ENCODE data around the gene AMZ2. TPM values are rescaled to one million over a fixed set of nuclear protein-coding genes. Genes with fewer than 3 reads are reported as not detected.
A peak's percentile ranks its signal among the peaks of the same experiment; 100 is the strongest.
"Not testable (repeated sequence)": the region's sequence is repeated elsewhere in the genome, so short reads cannot be mapped to it uniquely, and the experiment has no call there.

The AMZ2 gene
- total RNA-seq, 6 experiments from 2014 or later: 108 to 127 (median 123) TPM

DNA sequence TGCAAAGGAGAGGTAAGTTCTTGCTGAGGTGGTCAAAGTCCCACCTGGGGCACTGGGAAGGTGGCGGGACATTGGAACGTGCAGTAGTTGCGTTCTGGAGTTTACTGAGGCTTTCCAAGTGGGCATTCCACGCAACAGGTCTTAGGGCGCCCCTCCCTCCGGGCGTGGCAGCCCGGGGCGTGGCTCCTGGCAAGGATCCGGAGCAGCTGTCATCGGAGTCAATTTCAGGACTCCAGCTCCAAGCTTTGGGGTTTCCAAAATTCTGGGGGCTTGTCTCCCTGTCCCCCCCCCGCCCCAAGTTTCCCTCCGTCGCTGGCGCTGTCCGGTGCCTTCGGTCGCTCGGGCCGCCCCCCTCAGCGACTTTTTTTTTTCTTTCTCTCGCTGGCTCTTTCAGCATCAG is 43.1 kb upstream of the AMZ2 start:
- no peak overlapping the region for H3K27ac Mint-ChIP-seq
- peak overlapping the region; percentile 87 for H3K4me3 Mint-ChIP-seq
- DNase-seq: no peak
- H3K4me1 Mint-ChIP-seq (ENCODE audit: low read depth): peaks cover 21% of the 10 kb centered on the region
- peaks cover 13% of the 10 kb centered on the region for H3K27me3 Mint-ChIP-seq (ENCODE audit: insufficient read depth)
- TF ChIP-seq, protein P1, sequence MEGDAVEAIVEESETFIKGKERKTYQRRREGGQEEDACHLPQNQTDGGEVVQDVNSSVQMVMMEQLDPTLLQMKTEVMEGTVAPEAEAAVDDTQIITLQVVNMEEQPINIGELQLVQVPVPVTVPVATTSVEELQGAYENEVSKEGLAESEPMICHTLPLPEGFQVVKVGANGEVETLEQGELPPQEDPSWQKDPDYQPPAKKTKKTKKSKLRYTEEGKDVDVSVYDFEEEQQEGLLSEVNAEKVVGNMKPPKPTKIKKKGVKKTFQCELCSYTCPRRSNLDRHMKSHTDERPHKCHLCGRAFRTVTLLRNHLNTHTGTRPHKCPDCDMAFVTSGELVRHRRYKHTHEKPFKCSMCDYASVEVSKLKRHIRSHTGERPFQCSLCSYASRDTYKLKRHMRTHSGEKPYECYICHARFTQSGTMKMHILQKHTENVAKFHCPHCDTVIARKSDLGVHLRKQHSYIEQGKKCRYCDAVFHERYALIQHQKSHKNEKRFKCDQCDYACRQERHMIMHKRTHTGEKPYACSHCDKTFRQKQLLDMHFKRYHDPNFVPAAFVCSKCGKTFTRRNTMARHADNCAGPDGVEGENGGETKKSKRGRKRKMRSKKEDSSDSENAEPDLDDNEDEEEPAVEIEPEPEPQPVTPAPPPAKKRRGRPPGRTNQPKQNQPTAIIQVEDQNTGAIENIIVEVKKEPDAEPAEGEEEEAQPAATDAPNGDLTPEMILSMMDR (IDR thresholded peaks at IDR 0.05): no peak
- no peaks in the 10 kb centered on the region for H3K36me3 Mint-ChIP-seq (ENCODE audit: low read depth)
- H3K9me3 Mint-ChIP-seq: no peaks in the 10 kb centered on the region

DNA sequence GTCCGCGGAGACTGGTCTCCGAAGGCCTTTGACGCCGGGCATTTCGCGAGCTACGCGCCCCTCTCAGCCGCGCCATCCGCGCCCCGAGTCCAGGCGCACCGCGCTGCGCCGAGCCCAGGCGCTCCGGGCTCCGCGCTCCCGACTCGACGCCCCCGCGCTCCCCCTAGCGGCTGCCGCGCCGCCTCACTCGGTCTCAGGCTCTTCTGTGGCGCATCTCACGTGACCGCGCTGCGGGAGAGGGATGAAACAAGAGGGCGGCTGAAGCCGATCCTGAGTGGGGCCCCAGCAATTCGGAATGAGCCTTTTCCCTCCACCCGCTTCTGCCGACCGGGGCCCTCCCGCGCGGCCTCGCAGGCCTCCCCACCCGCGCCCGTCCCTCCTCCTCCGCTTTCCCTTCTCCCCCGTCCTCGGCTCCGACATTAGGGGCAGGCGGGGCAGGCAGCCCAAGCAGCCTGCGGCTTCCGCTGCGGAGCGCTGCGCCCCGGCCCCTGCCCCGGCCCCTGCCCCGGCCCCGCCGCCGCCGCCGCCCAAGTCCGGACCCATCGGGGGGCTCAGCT is 42.5 kb upstream of the AMZ2 start:
- no peaks in the 10 kb centered on the region for H3K9me3 Mint-ChIP-seq
- peaks cover 15% of the 10 kb centered on the region for H3K4me1 Mint-ChIP-seq (ENCODE audit: low read depth)

DNA sequence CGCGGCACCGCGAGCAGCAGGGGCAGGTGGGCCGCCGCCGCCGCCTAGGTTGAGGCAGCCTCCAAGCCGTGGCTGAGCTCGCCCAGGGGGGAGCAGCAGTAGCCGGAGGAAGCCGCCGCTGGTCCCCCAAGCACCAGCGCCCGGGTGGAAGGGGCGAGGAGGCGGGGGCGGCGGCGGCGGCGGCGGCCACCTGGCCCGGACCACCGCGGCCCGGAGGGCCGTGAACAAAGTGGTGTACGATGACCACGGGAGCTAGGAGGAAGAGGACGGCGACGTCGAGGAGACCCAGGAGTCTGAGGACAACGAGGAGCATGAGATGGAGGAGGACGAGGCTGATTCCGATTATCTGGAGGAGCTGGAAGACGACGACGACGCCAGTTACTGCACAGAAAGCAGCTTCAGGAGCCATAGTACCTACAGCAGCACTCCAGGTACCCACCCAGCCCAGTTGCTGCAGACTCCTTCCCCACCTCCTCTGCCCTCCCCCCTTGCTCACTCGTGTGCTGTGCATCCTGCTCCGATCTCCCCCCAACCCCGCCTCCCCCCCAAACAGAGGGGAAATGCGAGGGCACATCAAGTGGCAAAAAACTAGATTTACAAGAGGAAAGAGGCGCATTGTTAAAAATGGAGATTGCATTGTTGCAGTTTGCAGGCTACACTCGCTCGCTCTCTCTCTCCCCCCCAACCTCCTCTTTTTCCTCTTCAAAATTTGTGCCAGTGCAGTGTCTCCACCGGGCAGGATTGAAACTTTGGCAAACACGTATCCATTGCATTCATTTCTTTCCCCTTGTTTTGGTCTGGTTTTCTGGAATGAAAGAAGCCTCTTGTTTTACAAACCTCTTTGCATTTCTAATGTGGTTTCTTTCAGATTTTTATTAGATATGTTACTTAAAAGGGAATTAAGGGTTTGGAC is 41.8 kb upstream of the AMZ2 start:
- DNase-seq: no peak
- peaks cover 12% of the 10 kb centered on the region for H3K4me1 Mint-ChIP-seq (ENCODE audit: low read depth)
- peaks cover 4% of the 10 kb centered on the region; the same call in 1 of the 2 replicates for H3K27me3 Mint-ChIP-seq (ENCODE audit: insufficient read depth)
- no peaks in the 10 kb centered on the region for H3K9me3 Mint-ChIP-seq
- TF ChIP-seq, protein P1 (IDR thresholded peaks at IDR 0.05): no peak
- peak overlapping the region; percentile 87 for H3K4me3 Mint-ChIP-seq
- H3K36me3 Mint-ChIP-seq (ENCODE audit: low read depth): peaks cover 9% of the 10 kb centered on the region; the same call in 1 of the 2 replicates
- H3K27ac Mint-ChIP-seq: peak overlapping the region; percentile 27

More for the DNA sequence above, 42.5 kb upstream of the AMZ2 start:
- TF ChIP-seq, protein P1 (IDR thresholded peaks at IDR 0.05): peak; percentile 95
- peak overlapping the region; percentile 66 for H3K27ac Mint-ChIP-seq
- peaks cover 7% of the 10 kb centered on the region for H3K27me3 Mint-ChIP-seq (ENCODE audit: insufficient read depth)
- DNase-seq: peak; percentile 70
- H3K4me3 Mint-ChIP-seq: peak overlapping the region; percentile 87
- H3K36me3 Mint-ChIP-seq (ENCODE audit: low read depth): peaks cover 3% of the 10 kb centered on the region; the same call in 1 of the 2 replicates

DNA sequence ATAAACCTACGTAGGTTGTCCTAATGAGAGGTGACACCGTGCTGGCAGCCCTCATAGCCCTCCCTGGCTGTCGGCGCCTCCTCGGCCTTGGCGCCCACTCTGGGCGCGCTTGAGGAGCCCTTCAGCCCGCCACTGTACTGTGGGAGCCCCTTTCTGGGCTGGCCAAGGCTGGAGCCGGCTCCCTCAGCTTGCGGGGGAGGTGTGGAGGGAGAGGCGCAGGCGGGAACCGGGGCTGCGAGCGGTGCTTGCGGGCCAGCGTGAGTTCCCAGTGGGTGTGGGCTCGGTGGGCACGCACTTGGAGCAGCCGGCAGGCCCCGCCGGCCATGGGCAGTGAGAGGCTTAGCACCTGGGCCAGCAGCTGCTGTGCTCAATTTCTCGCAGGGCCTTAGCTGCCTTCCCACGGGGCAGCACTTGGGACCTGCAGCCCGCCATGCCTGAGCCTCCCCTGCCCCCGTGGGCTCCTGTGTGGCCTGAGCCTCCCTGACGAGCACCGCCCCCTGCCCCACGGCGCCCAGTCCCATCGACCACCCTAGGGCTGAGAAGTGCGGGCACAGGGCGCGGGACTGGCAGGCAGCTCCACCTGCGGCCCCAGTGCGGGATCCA is 40.1 kb upstream of the AMZ2 start:
- H3K27ac Mint-ChIP-seq: no peak overlapping the region
- H3K27me3 Mint-ChIP-seq (ENCODE audit: insufficient read depth): peaks cover 4% of the 10 kb centered on the region; the same call in 1 of the 2 replicates

DNA sequence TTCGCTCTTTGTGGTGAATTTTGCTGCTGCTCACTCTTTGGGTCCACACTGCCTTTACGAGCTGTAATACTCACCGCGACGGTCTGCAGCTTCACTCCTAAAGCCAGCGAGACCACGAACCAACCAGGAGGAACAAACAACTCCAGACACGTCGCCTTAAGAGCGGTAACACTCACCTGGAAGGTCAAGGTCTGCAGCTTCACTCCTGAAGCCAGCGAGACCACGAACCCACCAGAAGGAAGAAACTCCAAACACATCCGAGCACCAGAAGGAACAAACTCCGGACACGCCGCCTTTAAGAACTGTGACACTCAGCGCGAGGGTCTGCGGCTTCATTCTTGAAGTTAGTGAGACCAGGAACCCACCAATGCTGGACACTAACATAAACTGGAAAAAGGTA is 39.2 kb upstream of the AMZ2 start:
- not testable (repeated sequence) for H3K4me3 Mint-ChIP-seq; H3K36me3 Mint-ChIP-seq (ENCODE audit: low read depth); DNase-seq; H3K9me3 Mint-ChIP-seq; H3K27me3 Mint-ChIP-seq (ENCODE audit: insufficient read depth); H3K27ac Mint-ChIP-seq
- H3K4me1 Mint-ChIP-seq (ENCODE audit: low read depth): peaks cover 12% of the 10 kb centered on the region

More for the DNA sequence above, 40.1 kb upstream of the AMZ2 start:
- Mint-ChIP-seq H3K36me3 (ENCODE audit: low read depth) (peaks cover 9% of the 10 kb centered on the region; the same call in 1 of the 2 replicates), H3K9me3 (no peaks in the 10 kb centered on the region), H3K4me3 (no peak overlapping the region), H3K4me1 (ENCODE audit: low read depth) (peaks cover 12% of the 10 kb centered on the region)
- no peak for DNase-seq
- TF ChIP-seq, protein P1 (IDR thresholded peaks at IDR 0.05): no peak

DNA sequence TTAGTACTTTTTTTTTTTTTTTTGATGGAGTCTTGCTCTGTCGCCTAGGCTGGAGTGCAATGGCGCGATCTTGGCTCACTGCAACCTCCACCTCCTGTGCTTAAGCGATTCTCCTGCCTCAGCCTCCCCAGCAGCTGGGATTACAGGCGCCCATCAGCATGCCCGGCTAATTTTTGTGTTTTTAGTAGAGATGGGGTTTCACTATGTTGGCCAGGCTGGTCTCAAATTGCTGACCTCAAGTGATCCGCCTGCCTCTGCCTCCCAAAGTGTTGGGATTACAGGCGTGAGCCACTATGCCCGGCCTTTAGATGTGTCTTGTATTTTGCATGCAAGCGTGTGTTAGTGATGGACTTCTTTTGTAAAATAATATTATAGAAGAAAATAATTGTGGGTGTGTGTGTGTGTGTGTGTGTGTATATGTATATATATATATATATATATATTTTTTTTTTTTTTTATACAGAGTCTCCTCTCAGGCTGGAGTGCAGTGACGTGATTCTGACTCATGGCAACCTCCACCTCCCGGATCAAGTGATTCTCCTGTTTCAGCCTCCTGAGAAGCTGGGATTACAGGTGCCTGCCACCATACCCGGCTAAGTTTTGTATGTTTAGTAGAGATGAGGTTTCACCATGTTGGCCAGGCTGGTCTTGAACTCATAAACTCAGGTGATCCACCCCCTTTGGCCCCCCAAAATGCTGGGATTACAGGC is 38.5 kb upstream of the AMZ2 start:
- not testable (repeated sequence) for H3K4me3 Mint-ChIP-seq

More for the DNA sequence above, 38.5 kb upstream of the AMZ2 start:
- not testable (repeated sequence) for H3K27ac Mint-ChIP-seq; H3K27me3 Mint-ChIP-seq (ENCODE audit: insufficient read depth); H3K36me3 Mint-ChIP-seq (ENCODE audit: low read depth); DNase-seq; H3K9me3 Mint-ChIP-seq
- peaks cover 12% of the 10 kb centered on the region for H3K4me1 Mint-ChIP-seq (ENCODE audit: low read depth)
